Naive B cell (primary cell): ENCODE data around the gene ACAN. TPM values are rescaled to one million over a fixed set of nuclear protein-coding genes. Genes with fewer than 3 reads are reported as not detected.
A peak's percentile ranks its signal among the peaks of the same experiment; 100 is the strongest.

Experiments used
- ATAC-seq, 2 donors: fragments of 150-1000 bp; cut with Tn5 transposase; 2 replicates each; pipeline ENCODE4 v1.10.0; 2021; ENCODE audit warnings: low read depth in 2 of 2, mild to moderate bottlenecking in 2 of 2, moderate library complexity in 2 of 2
- DNase-seq: peaks from one replicate; pipeline ENCODE4 v3.0.0; 2022
- H3K27ac Mint-ChIP-seq, 6 donors: one replicate each; pipeline ENCODE4 v1.8.0; 2020 to 2022; ENCODE audit warnings: mild to moderate bottlenecking in 6 of 6, mixed read lengths in 6 of 6, moderate library complexity in 5 of 6, inconsistent platforms in 2 of 6
- H3K27me3 Mint-ChIP-seq, 3 donors: one replicate each; pipeline ENCODE4 v1.8.0; 2021 to 2022; ENCODE audit warnings: mixed read lengths in 3 of 3, mild to moderate bottlenecking in 1 of 3
- H3K36me3 Mint-ChIP-seq, 2 donors: one replicate each; pipeline ENCODE4 v1.8.0; 2020 to 2022; ENCODE audit warnings: mixed read lengths in 2 of 2, inconsistent platforms in 1 of 2, mild to moderate bottlenecking in 1 of 2
- H3K4me1 Mint-ChIP-seq, 3 donors: one replicate each; pipeline ENCODE4 v1.8.0; 2020 to 2022; ENCODE audit warnings: mixed read lengths in 3 of 3, inconsistent platforms in 1 of 3, mild to moderate bottlenecking in 1 of 3, moderate library complexity in 1 of 3
- H3K4me3 Mint-ChIP-seq, 8 donors: one replicate each; pipeline ENCODE4 v1.8.0; 2020 to 2022; ENCODE audit warnings: mild to moderate bottlenecking in 8 of 8, mixed read lengths in 8 of 8, moderate library complexity in 8 of 8, inconsistent platforms in 2 of 8
- H3K9me3 Mint-ChIP-seq, 7 donors: one replicate each; pipeline ENCODE4 v1.8.0; 2020 to 2022; ENCODE audit warnings: mixed read lengths in 7 of 7, mild to moderate bottlenecking in 5 of 7, inconsistent platforms in 2 of 7, moderate library complexity in 1 of 7
- polyA plus RNA-seq, 6 donors: library from polyadenylated mRNA; unstranded; fragments of 300-500 nt; fragmentation: Illumina TruSeq; gene quantifications; one replicate each; pipeline ENCODE4 v1.2.3, GENCODE V29; 2021; ENCODE audit warnings: low read depth in 6 of 6

The ACAN gene
- polyA plus RNA-seq, 6 donors from 2014 or later, result 0.17 TPM; not detected in 5

GRCh38 chr15:88897142-88897455 is 93.9 kb downstream of the ACAN start:
- no peak for DNase-seq
- no peaks in the 10 kb centered on the region for H3K36me3 Mint-ChIP-seq
- H3K27me3 Mint-ChIP-seq, result peaks cover 7 to 28% (median 7%) of the 10 kb centered on the region in 3 donors

GRCh38 chr15:88897456-88898194 is 94.4 kb downstream of the ACAN start:
- H3K9me3 Mint-ChIP-seq, result no peaks in the 10 kb centered on the region
- ATAC-seq (peak; percentile 52 to 55), DNase-seq (peak; percentile 38)
- H3K4me3 Mint-ChIP-seq, result peak overlapping the region in 1 of 8 donors; percentile 45
- no peak overlapping the region for H3K27ac Mint-ChIP-seq
- H3K27me3 Mint-ChIP-seq, result peaks cover 7 to 28% (median 7%) of the 10 kb centered on the region in 3 donors
- no peaks in the 10 kb centered on the region for H3K36me3 Mint-ChIP-seq
- peaks cover 9 to 17% (median 12%) of the 10 kb centered on the region in 3 donors for H3K4me1 Mint-ChIP-seq

More at GRCh38 chr15:88897142-88897455, 93.9 kb downstream of the ACAN start:
- Mint-ChIP-seq H3K9me3 (no peaks in the 10 kb centered on the region), H3K4me1 (peaks cover 9 to 17% (median 12%) of the 10 kb centered on the region in 3 donors), H3K4me3 (no peak overlapping the region), H3K27ac (peak overlapping the region in 1 of 6 donors; percentile 24)
- ATAC-seq, result no peak

DNA sequence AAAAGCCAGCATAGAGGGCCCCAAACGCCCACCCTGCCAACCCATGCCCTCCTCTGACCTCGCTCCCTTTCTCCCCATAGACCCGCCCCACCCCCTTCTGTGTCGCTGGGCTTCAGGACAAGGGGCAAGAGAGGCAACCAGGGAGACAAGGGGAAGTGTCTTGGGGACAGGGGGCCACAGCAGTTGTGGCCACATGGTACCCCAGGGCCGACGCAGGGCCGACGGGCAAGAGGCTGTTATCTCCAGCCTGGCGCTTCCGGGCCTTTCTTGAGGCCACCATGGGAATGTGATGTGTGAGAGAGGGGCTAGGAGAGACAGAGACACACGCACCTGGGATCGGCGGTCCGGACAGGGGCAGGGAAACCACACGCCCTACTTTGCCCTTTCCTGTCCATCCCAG is 95.5 kb downstream of the ACAN start:
- no peaks in the 10 kb centered on the region for H3K36me3 Mint-ChIP-seq
- peak overlapping the region in 1 of 6 donors; percentile 81 for H3K27ac Mint-ChIP-seq
- peaks cover 9 to 17% (median 12%) of the 10 kb centered on the region in 3 donors for H3K4me1 Mint-ChIP-seq
- H3K27me3 Mint-ChIP-seq, result peaks cover 7 to 19% (median 7%) of the 10 kb centered on the region in 3 donors
- no peak for ATAC-seq
- no peak overlapping the region for H3K4me3 Mint-ChIP-seq
- H3K9me3 Mint-ChIP-seq, result no peaks in the 10 kb centered on the region
- DNase-seq, result no peak

DNA sequence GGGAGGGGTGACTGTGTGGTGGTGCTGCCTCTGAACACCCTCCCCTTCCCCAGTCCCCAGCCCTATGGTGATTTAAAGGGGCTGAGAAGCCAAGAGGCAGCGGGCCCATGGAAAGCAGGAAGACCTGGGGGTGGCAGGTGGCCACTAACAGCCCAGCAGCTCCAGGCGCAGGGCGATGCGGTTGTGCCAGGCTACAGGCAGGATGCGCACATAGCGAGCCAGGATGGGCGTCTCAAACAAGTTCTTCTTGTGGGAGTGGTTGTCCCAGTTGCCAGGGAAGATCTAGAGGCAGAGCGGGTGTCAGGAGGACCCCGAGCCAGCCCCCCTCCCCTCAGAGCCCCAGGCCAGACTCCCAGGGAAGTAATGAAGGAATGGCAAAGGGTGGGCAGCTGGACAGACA is 96.0 kb downstream of the ACAN start:
- Mint-ChIP-seq H3K27me3 (peaks cover 2 to 14% (median 7%) of the 10 kb centered on the region in 3 donors), H3K36me3 (no peaks in the 10 kb centered on the region), H3K4me1 (peaks cover 9 to 16% (median 12%) of the 10 kb centered on the region in 3 donors), H3K9me3 (no peaks in the 10 kb centered on the region), H3K4me3 (peak overlapping the region in 1 of 8 donors; percentile 12), H3K27ac (no peak overlapping the region)
- ATAC-seq, result no peak
- no peak for DNase-seq

DNA sequence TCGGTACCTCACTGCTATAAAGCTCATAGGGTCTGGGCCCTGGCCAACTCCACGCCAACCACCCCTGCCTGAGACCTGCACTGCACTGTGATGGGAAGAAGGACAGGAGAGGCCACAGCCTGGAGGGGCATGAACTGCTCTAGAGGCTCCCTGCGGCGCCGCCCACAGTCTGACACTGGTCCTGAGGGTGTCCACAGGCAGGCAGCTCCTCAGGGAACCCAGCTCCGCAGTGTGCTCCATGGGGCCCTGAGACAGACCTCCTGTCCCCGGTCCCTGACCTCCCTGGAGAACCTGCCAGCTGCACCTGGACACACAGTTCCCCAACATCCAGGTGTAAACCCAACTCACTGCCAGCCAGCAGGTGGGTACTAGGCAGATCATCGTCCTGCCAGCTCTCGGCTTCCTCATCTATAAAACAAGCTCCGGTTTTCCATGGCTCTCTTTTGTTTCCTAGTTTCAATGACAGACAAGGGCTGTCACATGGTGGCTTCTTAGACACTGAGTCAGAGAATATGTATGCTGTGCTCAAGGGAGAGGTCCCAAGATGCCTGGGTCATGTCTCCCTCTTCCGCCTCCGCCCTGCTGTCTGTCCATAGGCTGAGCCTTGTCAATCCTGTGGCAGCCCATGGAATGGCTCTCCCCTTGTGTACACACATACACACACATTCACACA is 97.2 kb downstream of the ACAN start:
- Mint-ChIP-seq H3K27ac (no peak overlapping the region), H3K4me3 (peak overlapping the region in 1 of 8 donors; percentile 8), H3K36me3 (no peaks in the 10 kb centered on the region), H3K4me1 (peaks cover 7 to 22% (median 18%) of the 10 kb centered on the region in 3 donors), H3K27me3 (peaks cover 0 to 10% (median 7%) of the 10 kb centered on the region in 3 donors), H3K9me3 (no peaks in the 10 kb centered on the region)
- no peak for ATAC-seq
- DNase-seq, result no peak

- Mint-ChIP-seq H3K36me3 (no peaks in the 10 kb centered on the region), H3K27ac (peak overlapping the region in 2 of 6 donors; percentile 31 to 86), H3K27me3 (peaks cover 0 to 7% (median 5%) of the 10 kb centered on the region in 3 donors), H3K9me3 (no peaks in the 10 kb centered on the region), H3K4me3 (peak overlapping the region in 1 of 8 donors; percentile 8), H3K4me1 (peaks cover 5 to 18% (median 15%) of the 10 kb centered on the region in 3 donors)
- no peak for ATAC-seq
- DNase-seq, result no peak
Measured at GRCh38 chr15:88900982-88901418, 97.8 kb downstream of the ACAN start.

- Mint-ChIP-seq H3K36me3 (no peaks in the 10 kb centered on the region), H3K27me3 (peaks cover 0 to 5% (median 3%) of the 10 kb centered on the region in 3 donors), H3K27ac (no peak overlapping the region), H3K4me1 (peaks cover 3 to 16% (median 15%) of the 10 kb centered on the region in 3 donors), H3K4me3 (peak overlapping the region in 1 of 8 donors; percentile 49), H3K9me3 (no peaks in the 10 kb centered on the region)
- no peak for ATAC-seq
- DNase-seq, result no peak
Measured at GRCh38 chr15:88901508-88902220, 98.4 kb downstream of the ACAN start.

DNA sequence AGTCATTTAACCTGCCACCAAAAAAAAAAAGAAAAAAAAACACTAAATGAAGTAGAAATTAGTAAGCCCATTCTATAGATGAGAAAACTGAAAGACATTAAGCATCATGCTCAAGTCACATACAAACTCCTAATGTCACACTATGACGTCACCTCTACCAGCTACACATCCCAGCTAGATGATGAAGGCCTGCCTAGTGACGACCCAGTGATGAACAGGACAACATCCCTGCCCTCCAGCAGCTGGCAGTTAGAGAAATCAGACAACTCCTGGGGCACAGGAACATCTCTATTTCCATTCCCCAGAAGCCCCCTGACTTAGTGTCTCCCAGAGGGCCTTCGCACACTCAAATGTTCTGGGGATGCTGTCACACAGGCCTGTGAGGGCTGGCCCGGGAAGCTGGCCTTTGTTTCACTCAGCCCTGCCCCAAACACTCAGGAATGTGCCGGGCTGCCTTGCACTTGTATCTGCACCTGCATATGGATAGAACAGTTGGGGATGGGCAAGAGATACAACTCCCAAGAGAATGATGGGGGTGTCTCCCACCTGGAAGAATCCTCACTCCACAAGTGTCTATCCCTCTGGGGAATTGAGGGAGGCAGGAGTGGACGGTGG is 99.1 kb downstream of the ACAN start:
- DNase-seq, result no peak
- Mint-ChIP-seq H3K4me3 (peak overlapping the region in 1 of 8 donors; percentile 49), H3K9me3 (no peaks in the 10 kb centered on the region), H3K36me3 (no peaks in the 10 kb centered on the region), H3K27me3 (peaks cover 0 to 5% (median 0%) of the 10 kb centered on the region in 3 donors), H3K27ac (no peak overlapping the region), H3K4me1 (peaks cover 0 to 15% (median 14%) of the 10 kb centered on the region in 3 donors)
- ATAC-seq, result no peak

GRCh38 chr15:88902846-88903245 is 99.6 kb downstream of the ACAN start:
- Mint-ChIP-seq H3K36me3 (no peaks in the 10 kb centered on the region), H3K4me1 (peaks cover 0 to 14% (median 11%) of the 10 kb centered on the region in 3 donors), H3K27ac (no peak overlapping the region), H3K27me3 (peaks cover 0 to under 1% (median 0%) of the 10 kb centered on the region in 3 donors), H3K4me3 (no peak overlapping the region), H3K9me3 (no peaks in the 10 kb centered on the region)
- DNase-seq (no peak), ATAC-seq (no peak)

DNA sequence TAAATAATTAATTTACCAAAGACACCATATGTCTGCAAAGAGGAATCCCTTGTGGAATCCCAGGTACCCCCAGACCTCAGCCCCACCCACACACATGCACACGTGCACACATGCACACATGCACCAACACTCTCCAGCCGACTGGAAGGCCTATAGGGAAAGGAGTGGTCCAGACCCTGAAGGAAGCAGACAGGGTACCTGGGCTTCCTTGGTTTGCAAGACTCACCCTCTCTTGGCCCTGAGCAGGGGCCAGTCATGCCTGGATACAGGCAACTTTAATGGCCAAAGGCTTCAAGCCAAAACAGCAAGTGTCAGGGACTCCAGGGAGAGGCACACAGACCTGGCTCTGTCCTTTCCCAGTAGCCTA is 101.0 kb downstream of the ACAN start:
- H3K4me3 Mint-ChIP-seq, result no peak overlapping the region
- no peak overlapping the region for H3K27ac Mint-ChIP-seq
- no peak for ATAC-seq
- no peaks in the 10 kb centered on the region for H3K36me3 Mint-ChIP-seq
- no peaks in the 10 kb centered on the region for H3K27me3 Mint-ChIP-seq
- no peaks in the 10 kb centered on the region for H3K9me3 Mint-ChIP-seq
- DNase-seq, result no peak
- H3K4me1 Mint-ChIP-seq, result peaks cover 0 to 16% (median 14%) of the 10 kb centered on the region in 3 donors

GRCh38 chr15:88904624-88905327 is 101.5 kb downstream of the ACAN start:
- no peaks in the 10 kb centered on the region for H3K9me3 Mint-ChIP-seq
- peak; percentile 83 to 87 for ATAC-seq
- DNase-seq, result peak; percentile 57

DNA sequence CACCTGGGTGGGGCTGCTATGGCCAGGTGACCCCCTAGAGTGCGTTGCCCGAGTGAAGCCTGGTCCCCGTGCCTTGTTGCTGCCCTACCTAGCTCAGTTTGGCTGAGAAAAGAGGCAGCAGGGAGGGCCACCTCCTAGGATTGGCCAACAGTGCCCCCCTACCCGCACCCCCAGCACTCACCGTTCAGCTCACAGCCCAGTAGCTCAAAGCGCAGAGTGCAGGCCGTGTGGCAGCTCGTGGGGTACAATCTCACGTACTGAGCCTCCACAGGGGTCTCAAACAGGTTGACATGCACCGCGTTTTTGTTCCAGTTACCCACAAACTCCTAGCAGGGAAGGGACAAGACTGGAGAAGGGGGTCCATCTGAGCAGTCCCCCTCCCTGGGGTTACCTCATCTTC is 102.3 kb downstream of the ACAN start:
- Mint-ChIP-seq H3K27me3 (no peaks in the 10 kb centered on the region), H3K36me3 (no peaks in the 10 kb centered on the region), H3K4me3 (no peak overlapping the region), H3K9me3 (no peaks in the 10 kb centered on the region), H3K4me1 (peaks cover 4 to 20% (median 19%) of the 10 kb centered on the region in 3 donors), H3K27ac (no peak overlapping the region)
- DNase-seq, result no peak
- ATAC-seq, result no peak

More at GRCh38 chr15:88904624-88905327, 101.5 kb downstream of the ACAN start:
- Mint-ChIP-seq H3K36me3 (no peaks in the 10 kb centered on the region), H3K27me3 (no peaks in the 10 kb centered on the region), H3K27ac (no peak overlapping the region), H3K4me3 (no peak overlapping the region), H3K4me1 (peaks cover 0 to 16% (median 14%) of the 10 kb centered on the region in 3 donors)
